HFF-Myc (cell line): Measurements from ENCODE around the gene FIGN.
A peak's percentile ranks its signal among the peaks of the same experiment; 100 is the strongest.

ENCODE experiments used
- DNase-seq: peaks from one replicate; pipeline ENCODE4 v3.0.0-alpha.2; 2011; ENCODE audit warnings: low read depth; ENCODE audit errors: extremely low read depth
- H3K4me3 ChIP-seq: replicated peaks from 2 replicates; pipeline ENCODE4 v1.5.1; 2011; ENCODE audit warnings: low read depth, mild to moderate bottlenecking, control low read depth, low read length
- CTCF ChIP-seq: IDR thresholded peaks from 2 replicates; pipeline ENCODE4 v1.5.1; 2012; ENCODE audit warnings: mild to moderate bottlenecking, low read depth, low read length, control low read depth; ENCODE audit errors: missing control alignments

The FIGN gene

GRCh38 chr2:163692081-163692480 lies 43.7 kb downstream of the FIGN start:
- no peak for TF ChIP-seq CTCF
- DNase-seq: no peak
- H3K4me3 ChIP-seq: no peak overlapping the region

GRCh38 chr2:163690896-163691295 lies 44.9 kb downstream of the FIGN start:
- no peak for TF ChIP-seq CTCF
- no peak for DNase-seq
- no peak overlapping the region for H3K4me3 ChIP-seq

- DNase-seq: no peak
- H3K4me3 ChIP-seq: no peak overlapping the region
- TF ChIP-seq CTCF: no peak
Measured at GRCh38 chr2:163687217-163687616, 48.6 kb downstream of the FIGN start.

- DNase-seq: no peak
- no peak overlapping the region for H3K4me3 ChIP-seq
- TF ChIP-seq CTCF: no peak
Measured at GRCh38 chr2:163686289-163686688, 49.5 kb downstream of the FIGN start.

- no peak for DNase-seq
- TF ChIP-seq CTCF: peak; percentile 17
Measured at GRCh38 chr2:163682695-163683094, 53.1 kb downstream of the FIGN start.

GRCh38 chr2:163681745-163682144 lies 54.1 kb downstream of the FIGN start:
- no peak for DNase-seq
- no peak overlapping the region for H3K4me3 ChIP-seq
- TF ChIP-seq CTCF: no peak

More at GRCh38 chr2:163682695-163683094, 53.1 kb downstream of the FIGN start:
- H3K4me3 ChIP-seq: no peak overlapping the region

- no peak for TF ChIP-seq CTCF
- no peak for DNase-seq
- no peak overlapping the region for H3K4me3 ChIP-seq
Measured at GRCh38 chr2:163675388-163675787, 60.4 kb downstream of the FIGN start.
